Measurements from ENCODE around the gene CEACAM8. TPM values are rescaled to one million over a fixed set of nuclear protein-coding genes. Genes with fewer than 3 reads are reported as not detected.
"Not testable (repeated sequence)": the region's sequence is repeated elsewhere in the genome, so short reads cannot be mapped to it uniquely, and the experiment has no call there.

Gene CEACAM8
- total RNA-seq, 1 donor from 2014 or later: not detected

- Histone ChIP-seq H3K4me3 (ENCODE audit: low read depth, low read length) (no peak overlapping the region), H3K36me3 (ENCODE audit: control insufficient read depth, insufficient read depth, low read length) (no peaks in the 10 kb centered on the region), H3K27me3 (ENCODE audit: control insufficient read depth, insufficient read depth, low read length) (no peaks in the 10 kb centered on the region)
- DNase-seq (ENCODE audit: low read depth): no peak
- TF ChIP-seq CTCF (IDR thresholded peaks at IDR 0.05; ENCODE audit: insufficient read depth, low read length, poor library complexity, severe bottlenecking): no peak
Observed at GRCh38 chr19:42628411-42629140, 33.9 kb upstream of the CEACAM8 start.

GRCh38 chr19:42627916-42628315 lies 33.2 kb upstream of the CEACAM8 start:
- no peak overlapping the region for H3K4me3 ChIP-seq (ENCODE audit: low read depth, low read length)
- no peak for DNase-seq (ENCODE audit: low read depth)
- peaks cover 2% of the 10 kb centered on the region for H3K27me3 ChIP-seq (ENCODE audit: control insufficient read depth, insufficient read depth, low read length)
- TF ChIP-seq CTCF (IDR thresholded peaks at IDR 0.05; ENCODE audit: insufficient read depth, low read length, poor library complexity, severe bottlenecking): no peak
- no peaks in the 10 kb centered on the region for H3K36me3 ChIP-seq (ENCODE audit: control insufficient read depth, insufficient read depth, low read length)

DNA sequence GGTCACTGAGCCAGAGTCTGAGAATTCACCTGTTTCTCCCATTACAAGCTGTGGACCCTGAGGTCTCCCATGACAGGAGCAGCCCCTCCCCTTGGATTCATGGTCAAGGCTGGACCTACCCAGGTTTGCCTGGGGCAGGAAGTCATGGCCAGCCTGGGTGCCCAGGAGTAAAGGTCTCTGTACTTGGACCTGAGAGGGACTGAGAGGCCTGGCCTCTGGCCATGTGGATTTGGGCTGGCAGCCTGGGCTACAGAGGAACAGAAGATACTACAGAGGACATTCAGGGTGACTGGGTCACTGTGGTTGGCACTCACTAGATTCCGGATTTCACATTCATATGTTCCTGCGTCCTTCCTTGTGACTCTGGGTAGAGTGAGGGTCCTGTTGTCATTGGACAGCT lies 31.5 kb upstream of the CEACAM8 start:
- DNase-seq (ENCODE audit: low read depth): no peak
- TF ChIP-seq CTCF (IDR thresholded peaks at IDR 0.05; ENCODE audit: insufficient read depth, low read length, poor library complexity, severe bottlenecking): no peak
- Histone ChIP-seq H3K36me3 (ENCODE audit: control insufficient read depth, insufficient read depth, low read length) (no peaks in the 10 kb centered on the region), H3K27me3 (ENCODE audit: control insufficient read depth, insufficient read depth, low read length) (peaks cover 2% of the 10 kb centered on the region), H3K4me3 (ENCODE audit: low read depth, low read length) (no peak overlapping the region)

DNA sequence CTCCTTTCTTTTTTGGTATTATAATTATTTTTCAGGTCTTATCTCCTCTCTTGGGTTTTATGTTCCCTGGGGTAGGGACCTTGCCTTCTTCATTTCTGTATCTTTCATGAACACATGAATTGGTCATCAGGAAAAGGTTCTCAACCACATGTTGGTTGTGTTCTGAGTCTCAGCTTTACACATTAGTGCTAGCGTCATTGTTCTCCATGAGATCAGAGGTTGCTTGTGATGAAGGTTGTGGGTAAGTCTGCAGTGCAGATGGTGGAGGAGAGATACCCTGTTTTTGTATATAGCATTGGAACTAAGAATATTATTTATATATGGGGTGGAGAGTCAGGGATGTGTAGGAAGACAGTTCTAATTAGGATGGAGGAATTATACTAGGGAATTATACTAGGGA lies 24.5 kb upstream of the CEACAM8 start:
- Histone ChIP-seq H3K36me3 (ENCODE audit: control insufficient read depth, insufficient read depth, low read length) (no peaks in the 10 kb centered on the region), H3K4me3 (ENCODE audit: low read depth, low read length) (no peak overlapping the region), H3K27me3 (ENCODE audit: control insufficient read depth, insufficient read depth, low read length) (peaks cover 2% of the 10 kb centered on the region)
- DNase-seq (ENCODE audit: low read depth): no peak
- TF ChIP-seq CTCF (IDR thresholded peaks at IDR 0.05; ENCODE audit: insufficient read depth, low read length, poor library complexity, severe bottlenecking): no peak

- Histone ChIP-seq H3K36me3 (ENCODE audit: control insufficient read depth, insufficient read depth, low read length) (no peaks in the 10 kb centered on the region), H3K4me3 (ENCODE audit: low read depth, low read length) (no peak overlapping the region), H3K27me3 (ENCODE audit: control insufficient read depth, insufficient read depth, low read length) (peaks cover 4% of the 10 kb centered on the region)
- no peak for DNase-seq (ENCODE audit: low read depth)
- TF ChIP-seq CTCF (IDR thresholded peaks at IDR 0.05; ENCODE audit: insufficient read depth, low read length, poor library complexity, severe bottlenecking): no peak
Observed at GRCh38 chr19:42613666-42614065, 18.9 kb upstream of the CEACAM8 start.

GRCh38 chr19:42610401-42610915 lies 15.7 kb upstream of the CEACAM8 start:
- not testable (repeated sequence) for DNase-seq (ENCODE audit: low read depth); H3K4me3 ChIP-seq (ENCODE audit: low read depth, low read length); H3K27me3 ChIP-seq (ENCODE audit: control insufficient read depth, insufficient read depth, low read length); H3K36me3 ChIP-seq (ENCODE audit: control insufficient read depth, insufficient read depth, low read length)

Data from kidney epithelial cell (primary cell).